ENCODE data around the gene MAML3. TPM values are rescaled to one million over a fixed set of nuclear protein-coding genes. Genes with fewer than 3 reads are reported as not detected.

Gene MAML3
- total and polyA plus RNA-seq, 2 of the 13 experiments (the other 11 are each of a cell fraction or from before 2014, with no cell fraction given): 0.05 to 0.13 TPM

- 11% methylated on average over 10 of the region's 11 CpGs for WGBS (ENCODE audit: low lambda C conversion rate)
- DNase-seq (ENCODE audit: low spot score) (peak; percentile 13), ATAC-seq (peak; percentile 71), FAIRE-seq (no peak)
- CTCF ChIA-PET (ENCODE audit: low intra/inter-chr PET ratio, low total read pairs): no interaction called here
- Histone ChIP-seq H2AFZ (ENCODE audit: low read length) (peak overlapping the region; percentile 47), H3K4me3 (replicated peaks in 1 of 3; ENCODE audit: insufficient read depth in 1 of 3, low read depth in 2 of 3, low read length in 3 of 3) (peak overlapping the region in 1 of 3 experiments; percentile 22; a peak in 2 of 6 replicates), H3K27ac (ENCODE audit: extremely low read length, insufficient read depth, low read length) (no peak overlapping the region), H3K4me1 (ENCODE audit: insufficient read depth, low read length) (peaks cover 30% of the 10 kb centered on the region), H4K20me1 (ENCODE audit: insufficient read depth, low read length) (no peaks in the 10 kb centered on the region), H3K9me3 (ENCODE audit: low read length) (peaks cover 10% of the 10 kb centered on the region), H3K36me3 (replicated peaks in 1 of 2; ENCODE audit: control insufficient read depth in 1 of 2, insufficient read depth in 2 of 2, low read length in 2 of 2) (no peaks in the 10 kb centered on the region), H3K9ac (ENCODE audit: insufficient read depth, low read depth, low read length) (no peak overlapping the region; the same call in 1 of the 2 replicates), H3K79me2 (ENCODE audit: insufficient read depth, low read length) (no peaks in the 10 kb centered on the region), H3K4me2 (ENCODE audit: low read depth, low read length) (peak overlapping the region; percentile 67), H3K27me3 (ENCODE audit: control insufficient read depth in 1 of 2, insufficient read depth in 2 of 2, low read length in 2 of 2) (peaks cover 3 to 14% of the 10 kb centered on the region in 2 experiments; a peak in 3 of 5 replicates)
- BruUV-seq (replicated peaks): no TSS peak
- POLR2A ChIA-PET: interaction anchor here (1.2 kb wide), 1 partner anchor 25 kb away, joined by 3 read pairs; no protein-coding TSS in a partner anchor
- intact Hi-C loops (cut with micrococcal nuclease; ENCODE audit: unreplicated experiment): no loop called here
- in situ Hi-C loops (cut with HindIII; ENCODE audit: extremely low pct_ligation_motif_present, low pct_unique_long_range_greater_than_20kb): no loop called here
- TF ChIP-seq ZBTB8A (CRISPR knock-in tag; IDR thresholded peaks at IDR 0.05; ENCODE audit: borderline replicate concordance, low read depth) (no peak), MIER3 (CRISPR knock-in tag; IDR thresholded peaks at IDR 0.05; ENCODE audit: borderline replicate concordance) (no peak), MAX (IDR thresholded peaks at IDR 0.05) (0 out of 2 replicates have a peak, but pooled peaks have one; percentile 25), HMGXB4 (CRISPR knock-in tag; IDR thresholded peaks at IDR 0.05; ENCODE audit: borderline replicate concordance in 1 of 2, low read depth in 1 of 2) (0 out of 4 replicates have a peak, but pooled peaks of 1 of the 2 experiments have one; percentile 18), RFXANK (CRISPR knock-in tag; IDR thresholded peaks at IDR 0.05) (no peak), GLI4 (CRISPR knock-in tag; IDR thresholded peaks at IDR 0.05; ENCODE audit: borderline replicate concordance) (no peak), PITX1 (CRISPR knock-in tag; IDR thresholded peaks at IDR 0.05) (peak; percentile 41), SPEN (CRISPR knock-in tag; IDR thresholded peaks at IDR 0.05; ENCODE audit: low read depth) (peak; percentile 33; the same call in 1 of the 2 replicates), CBX1 (IDR thresholded peaks at IDR 0.05; ENCODE audit: low read depth) (no peak)
- TF ChIP-seq, protein P1, sequence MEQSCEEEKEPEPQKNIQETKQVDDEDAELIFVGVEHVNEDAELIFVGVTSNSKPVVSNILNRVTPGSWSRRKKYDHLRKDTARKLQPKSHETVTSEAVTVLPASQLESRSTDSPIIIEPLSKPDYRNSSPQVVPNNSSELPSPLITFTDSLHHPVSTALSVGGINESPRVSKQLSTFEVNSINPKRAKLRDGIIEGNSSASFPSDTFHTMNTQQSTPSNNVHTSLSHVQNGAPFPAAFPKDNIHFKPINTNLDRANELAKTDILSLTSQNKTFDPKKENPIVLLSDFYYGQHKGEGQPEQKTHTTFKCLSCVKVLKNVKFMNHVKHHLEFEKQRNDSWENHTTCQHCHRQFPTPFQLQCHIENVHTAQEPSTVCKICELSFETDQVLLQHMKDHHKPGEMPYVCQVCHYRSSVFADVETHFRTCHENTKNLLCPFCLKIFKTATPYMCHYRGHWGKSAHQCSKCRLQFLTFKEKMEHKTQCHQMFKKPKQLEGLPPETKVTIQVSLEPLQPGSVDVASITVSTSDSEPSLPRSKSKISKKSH (CRISPR knock-in tag; IDR thresholded peaks at IDR 0.05; ENCODE audit: borderline replicate concordance): no peak
- TF ChIP-seq, protein P2, sequence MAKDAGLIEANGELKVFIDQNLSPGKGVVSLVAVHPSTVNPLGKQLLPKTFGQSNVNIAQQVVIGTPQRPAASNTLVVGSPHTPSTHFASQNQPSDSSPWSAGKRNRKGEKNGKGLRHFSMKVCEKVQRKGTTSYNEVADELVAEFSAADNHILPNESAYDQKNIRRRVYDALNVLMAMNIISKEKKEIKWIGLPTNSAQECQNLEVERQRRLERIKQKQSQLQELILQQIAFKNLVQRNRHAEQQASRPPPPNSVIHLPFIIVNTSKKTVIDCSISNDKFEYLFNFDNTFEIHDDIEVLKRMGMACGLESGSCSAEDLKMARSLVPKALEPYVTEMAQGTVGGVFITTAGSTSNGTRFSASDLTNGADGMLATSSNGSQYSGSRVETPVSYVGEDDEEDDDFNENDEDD (CRISPR knock-in tag; IDR thresholded peaks at IDR 0.05; ENCODE audit: borderline replicate concordance): peak; percentile 21; the same call in 1 of the 2 replicates
- TF ChIP-seq, protein P3, sequence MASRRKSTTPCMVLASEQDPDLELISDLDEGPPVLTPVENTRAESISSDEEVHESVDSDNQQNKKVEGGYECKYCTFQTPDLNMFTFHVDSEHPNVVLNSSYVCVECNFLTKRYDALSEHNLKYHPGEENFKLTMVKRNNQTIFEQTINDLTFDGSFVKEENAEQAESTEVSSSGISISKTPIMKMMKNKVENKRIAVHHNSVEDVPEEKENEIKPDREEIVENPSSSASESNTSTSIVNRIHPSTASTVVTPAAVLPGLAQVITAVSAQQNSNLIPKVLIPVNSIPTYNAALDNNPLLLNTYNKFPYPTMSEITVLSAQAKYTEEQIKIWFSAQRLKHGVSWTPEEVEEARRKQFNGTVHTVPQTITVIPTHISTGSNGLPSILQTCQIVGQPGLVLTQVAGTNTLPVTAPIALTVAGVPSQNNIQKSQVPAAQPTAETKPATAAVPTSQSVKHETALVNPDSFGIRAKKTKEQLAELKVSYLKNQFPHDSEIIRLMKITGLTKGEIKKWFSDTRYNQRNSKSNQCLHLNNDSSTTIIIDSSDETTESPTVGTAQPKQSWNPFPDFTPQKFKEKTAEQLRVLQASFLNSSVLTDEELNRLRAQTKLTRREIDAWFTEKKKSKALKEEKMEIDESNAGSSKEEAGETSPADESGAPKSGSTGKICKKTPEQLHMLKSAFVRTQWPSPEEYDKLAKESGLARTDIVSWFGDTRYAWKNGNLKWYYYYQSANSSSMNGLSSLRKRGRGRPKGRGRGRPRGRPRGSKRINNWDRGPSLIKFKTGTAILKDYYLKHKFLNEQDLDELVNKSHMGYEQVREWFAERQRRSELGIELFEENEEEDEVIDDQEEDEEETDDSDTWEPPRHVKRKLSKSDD (CRISPR knock-in tag; IDR thresholded peaks at IDR 0.05; ENCODE audit: low read depth): no peak
Measured at GRCh38 chr4:139808808-139809756, 344.9 kb downstream of the MAML3 start.

All from HepG2 (cell line).